CD14-positive monocyte (primary cell): ENCODE data around the gene ARHGAP12. TPM values are rescaled to one million over a fixed set of nuclear protein-coding genes. Genes with fewer than 3 reads are reported as not detected.

Source experiments
- DNase-seq, 3 donors: peaks; one replicate each; pipeline ENCODE4 v3.0.0-alpha.2; 2011 to 2022
- H2AFZ ChIP-seq: 2 replicates; pipeline ENCODE4 v1.6.0; 2012; ENCODE audit warnings: mild to moderate bottlenecking, low read depth, low read length, inconsistent platforms; ENCODE audit not compliant: insufficient read depth, poor library complexity, severe bottlenecking
- H3K27ac ChIP-seq, 2 donors: 1 replicate in 1 of 2; 2 replicates in 1 of 2; pipeline ENCODE4 v1.5.1; 2012 to 2013; ENCODE audit warnings: low read length in 2 of 2, control low read depth in 1 of 2, inconsistent platforms in 1 of 2, low read depth in 1 of 2, mild to moderate bottlenecking in 1 of 2
- H3K27me3 ChIP-seq, 2 donors: one replicate each; pipeline versions ENCODE4 v1.6.0 to v1.6.1; 2011 to 2013; ENCODE audit warnings: low read length in 2 of 2; ENCODE audit not compliant: control insufficient read depth in 2 of 2, insufficient read depth in 2 of 2
- H3K36me3 ChIP-seq, 2 donors: replicated peaks in 1 of 2; 1 replicate in 1 of 2; 2 replicates in 1 of 2; pipeline versions ENCODE4 v1.5.1 to v1.6.1; 2012 to 2013; ENCODE audit warnings: low read length in 2 of 2, control low read depth in 1 of 2, inconsistent platforms in 1 of 2, mild to moderate bottlenecking in 1 of 2; ENCODE audit not compliant: insufficient read depth in 2 of 2, control insufficient read depth in 1 of 2
- H3K4me1 ChIP-seq, 2 donors: 1 replicate in 1 of 2; 2 replicates in 1 of 2; pipeline versions ENCODE4 v1.5.1 to v1.6.1; 2012 to 2013; ENCODE audit warnings: low read length in 2 of 2, control low read depth in 1 of 2, inconsistent platforms in 1 of 2, mild to moderate bottlenecking in 1 of 2, moderate library complexity in 1 of 2; ENCODE audit not compliant: insufficient read depth in 2 of 2, control insufficient read depth in 1 of 2
- H3K4me2 ChIP-seq: replicated peaks from 2 replicates; pipeline ENCODE3; 2012; ENCODE audit warnings: low read length, moderate library complexity, mild to moderate bottlenecking; ENCODE audit not compliant: poor library complexity, severe bottlenecking; ENCODE audit errors: extremely low read depth
- H3K4me3 ChIP-seq, 3 experiments: fragments of 200-600 bp in 1 of 3; sonication (generic) in 1 of 3; replicated peaks in 1 of 3; 1 replicate in 2 of 3; 2 replicates in 1 of 3; pipeline ENCODE4 v1.5.1; 2011 to 2013; ENCODE audit warnings: low read length in 3 of 3, mild to moderate bottlenecking in 3 of 3, control low read depth in 2 of 3, low read depth in 2 of 3, inconsistent platforms in 1 of 3, moderate library complexity in 1 of 3
- H3K79me2 ChIP-seq: 2 replicates; pipeline ENCODE4 v1.6.0; 2012; ENCODE audit warnings: mild to moderate bottlenecking, control low read depth, inconsistent platforms, low read length, moderate library complexity; ENCODE audit not compliant: insufficient read depth
- H3K9ac ChIP-seq: 2 replicates; pipeline ENCODE4 v1.6.0; 2017; ENCODE audit warnings: low read length, mild to moderate bottlenecking; ENCODE audit not compliant: insufficient read depth, poor library complexity, severe bottlenecking
- H3K9me3 ChIP-seq, 2 donors: replicated peaks in 1 of 2; 1 replicate in 1 of 2; 2 replicates in 1 of 2; pipeline versions ENCODE4 v1.5.1 to v1.6.1; 2012 to 2013; ENCODE audit warnings: low read length in 2 of 2, control low read depth in 1 of 2; ENCODE audit not compliant: control insufficient read depth in 1 of 2, insufficient read depth in 1 of 2
- H4K20me1 ChIP-seq: 2 replicates; pipeline ENCODE4 v1.6.0; 2012; ENCODE audit warnings: mild to moderate bottlenecking, low read length, control low read depth, moderate library complexity; ENCODE audit not compliant: insufficient read depth
- H3K27ac Mint-ChIP-seq, 7 donors: one replicate each; pipeline ENCODE4 v1.8.0; 2020; ENCODE audit warnings: mild to moderate bottlenecking in 7 of 7, mixed read lengths in 7 of 7, moderate library complexity in 6 of 7, inconsistent platforms in 2 of 7
- H3K27me3 Mint-ChIP-seq, 3 donors: one replicate each; pipeline ENCODE4 v1.8.0; 2021 to 2022; ENCODE audit warnings: low read depth in 3 of 3, mild to moderate bottlenecking in 3 of 3, mixed read lengths in 3 of 3, moderate library complexity in 3 of 3, inconsistent platforms in 1 of 3
- H3K36me3 Mint-ChIP-seq, 2 donors: one replicate each; pipeline ENCODE4 v1.8.0; 2020; ENCODE audit warnings: mixed read lengths in 2 of 2, inconsistent platforms in 1 of 2, mild to moderate bottlenecking in 1 of 2
- H3K4me1 Mint-ChIP-seq: one replicate; pipeline ENCODE4 v1.8.0; 2020; ENCODE audit warnings: mild to moderate bottlenecking, mixed read lengths
- H3K4me3 Mint-ChIP-seq, 2 donors: one replicate each; pipeline ENCODE4 v1.8.0; 2020; ENCODE audit warnings: mild to moderate bottlenecking in 2 of 2, mixed read lengths in 2 of 2, moderate library complexity in 1 of 2
- H3K9me3 Mint-ChIP-seq, 7 donors: one replicate each; pipeline ENCODE4 v1.8.0; 2020 to 2022; ENCODE audit warnings: mixed read lengths in 7 of 7, mild to moderate bottlenecking in 6 of 7, moderate library complexity in 6 of 7, inconsistent platforms in 2 of 7
- CTCF ChIP-seq: fragments of 200-600 bp; IDR thresholded peaks from one replicate; pipeline ENCODE4 v1.8.0; 2022; ENCODE audit warnings: antibody characterized with exemption, mild to moderate bottlenecking
- WGBS: methylation state at CpG from one replicate; pipeline ENCODE4 v1.1.5; 2013; ENCODE audit warnings: missing lambda C conversion rate; ENCODE audit not compliant: insufficient coverage; 5-methylcytosine and 5-hydroxymethylcytosine counted together
- intact Hi-C, 2 donors: fragments of 100-400 bp; cut with micrococcal nuclease; formaldehyde crosslinking; loops; one replicate each; pipeline versions ENCODE4 v1.15.0 to v1.15.1; 2023
- polyA plus RNA-seq, 3 donors: library from polyadenylated mRNA; depleted of rRNA in 1 of 3; unstranded in 2 of 3; stranded (reverse) in 1 of 3; fragments of 300-500 nt in 2 of 3; fragments of >200 nt in 1 of 3; fragmentation: Illumina TruSeq in 2 of 3; gene quantifications; 1 replicate in 2 of 3; 2 replicates in 1 of 3; pipeline ENCODE4 v1.2.3, GENCODE V29; 2012 to 2021

ARHGAP12 gene
- polyA plus RNA-seq, 3 donors = 3.2 to 15.5 (median 4.7) TPM

DNA sequence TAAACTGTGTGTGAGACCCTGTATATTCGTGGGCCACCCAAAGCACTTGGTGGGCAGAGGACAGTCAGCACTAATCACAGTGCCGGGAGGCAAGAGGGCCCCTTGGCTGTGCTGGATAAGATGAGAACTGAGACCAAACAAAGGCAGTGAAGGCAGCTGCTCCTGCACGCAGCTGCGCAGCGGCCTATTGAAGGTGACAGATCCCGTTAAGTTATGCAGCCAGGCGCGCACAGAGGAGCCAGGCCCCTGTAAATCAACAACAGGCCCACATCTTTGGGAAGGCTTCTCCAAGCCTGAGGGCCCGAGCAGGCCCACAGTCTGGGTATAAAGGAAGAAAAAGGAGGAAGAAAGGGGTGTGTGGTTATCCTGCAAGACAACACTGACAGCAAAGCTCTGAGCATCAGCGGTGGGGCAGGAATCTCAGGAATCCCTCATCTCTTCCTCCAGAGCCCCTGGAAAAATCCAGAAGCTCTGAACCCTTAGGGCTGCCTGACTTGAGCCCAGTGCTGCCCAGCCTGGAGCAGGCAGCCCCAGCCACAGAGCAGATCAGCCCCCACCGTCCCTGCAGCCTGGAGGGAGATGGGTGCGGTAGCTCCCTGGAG is 154.2 kb downstream of the ARHGAP12 start:
- Histone ChIP-seq H3K27ac (no peak overlapping the region), H3K9ac (no peak overlapping the region), H3K9me3 (peaks cover 0 to 10% of the 10 kb centered on the region in 2 donors), H3K36me3 (no peaks in the 10 kb centered on the region), H3K4me2 (no peak overlapping the region), H3K79me2 (no peaks in the 10 kb centered on the region), H3K27me3 (no peaks in the 10 kb centered on the region), H3K4me3 (no peak overlapping the region), H3K4me1 (no peaks in the 10 kb centered on the region), H2AFZ (no peak overlapping the region), H4K20me1 (no peaks in the 10 kb centered on the region)
- 90% methylated on average over 3 of the region's 12 CpGs for WGBS
- no peak for TF ChIP-seq CTCF
- H3K9me3 Mint-ChIP-seq = peaks cover 3 to 17% (median 10%) of the 10 kb centered on the region in 7 donors
- intact Hi-C loops = loop anchor here in 1 of 2 donors (10.0 kb wide), 1 partner anchor 990 kb away; no protein-coding TSS in a partner anchor
- no peaks in the 10 kb centered on the region for H3K36me3 Mint-ChIP-seq
- H3K27ac Mint-ChIP-seq = no peak overlapping the region
- no peak overlapping the region for H3K4me3 Mint-ChIP-seq
- DNase-seq = no peak
- H3K27me3 Mint-ChIP-seq = peaks cover 0 to 2% (median 1%) of the 10 kb centered on the region in 3 donors
- no peaks in the 10 kb centered on the region for H3K4me1 Mint-ChIP-seq

- Mint-ChIP-seq H3K4me1 (no peaks in the 10 kb centered on the region), H3K9me3 (peaks cover 3 to 17% (median 10%) of the 10 kb centered on the region in 7 donors), H3K4me3 (no peak overlapping the region), H3K36me3 (no peaks in the 10 kb centered on the region), H3K27me3 (peaks cover 0 to 2% (median 1%) of the 10 kb centered on the region in 3 donors), H3K27ac (no peak overlapping the region)
- no peaks in the 10 kb centered on the region for H3K36me3 ChIP-seq
- intact Hi-C loops = loop anchor here in 1 of 2 donors (10.0 kb wide), 1 partner anchor 989 kb away; no protein-coding TSS in a partner anchor
- no peak overlapping the region for H3K9ac ChIP-seq
- H2AFZ ChIP-seq = no peak overlapping the region
- H3K27ac ChIP-seq = no peak overlapping the region
- no peaks in the 10 kb centered on the region for H3K79me2 ChIP-seq
- no peak for TF ChIP-seq CTCF
- no peaks in the 10 kb centered on the region for H3K4me1 ChIP-seq
- H3K4me2 ChIP-seq = no peak overlapping the region
- H3K9me3 ChIP-seq = peaks cover 0 to 10% of the 10 kb centered on the region in 2 donors
- H3K27me3 ChIP-seq = no peaks in the 10 kb centered on the region
- H3K4me3 ChIP-seq = no peak overlapping the region
- WGBS = 96% methylated on average over 11 of the region's 15 CpGs
- no peaks in the 10 kb centered on the region for H4K20me1 ChIP-seq
- DNase-seq = no peak
These were observed 154.8 kb downstream of the ARHGAP12 start for GRCh38 chr10:31773749-31774298.
